Astrocyte of the cerebellum (primary cell): ENCODE measurements around the gene TFEB.

Experiments used
- DNase-seq: peaks from one replicate; pipeline ENCODE4 v3.0.0-alpha.2; 2011; ENCODE audit warnings: low read depth
- H3K4me3 ChIP-seq: 2 replicates; pipeline ENCODE4 v1.5.1; 2011; ENCODE audit warnings: mild to moderate bottlenecking, low read depth, low read length, moderate library complexity
- CTCF ChIP-seq: IDR thresholded peaks from 2 replicates; pipeline ENCODE4 v1.5.1; 2012; ENCODE audit warnings: low read length, low read depth, moderate library complexity, mild to moderate bottlenecking; ENCODE audit errors: missing control alignments
- in situ Hi-C: cut with HindIII; loops from 2 replicates; pipeline ENCODE4 v1.10.0; 2017; ENCODE audit warnings: low sequenced_read_pairs

Gene TFEB

GRCh38 chr6:41702089-41702745 is 33.2 kb downstream of the TFEB start:
- no peak overlapping the region for H3K4me3 ChIP-seq
- in situ Hi-C loops, result no loop called here
- no peak for TF ChIP-seq CTCF
- DNase-seq, result no peak

GRCh38 chr6:41700463-41701347 is 34.7 kb downstream of the TFEB start:
- no peak overlapping the region for H3K4me3 ChIP-seq
- no peak for DNase-seq
- in situ Hi-C loops, result no loop called here
- no peak for TF ChIP-seq CTCF

GRCh38 chr6:41699063-41699462 is 36.3 kb downstream of the TFEB start:
- in situ Hi-C loops, result no loop called here
- no peak for TF ChIP-seq CTCF
- no peak for DNase-seq
- no peak overlapping the region for H3K4me3 ChIP-seq

- no peak for TF ChIP-seq CTCF
- no peak overlapping the region for H3K4me3 ChIP-seq
- DNase-seq, result peak; percentile 76
- in situ Hi-C loops, result no loop called here
Measured at GRCh38 chr6:41697861-41698781, 37.3 kb downstream of the TFEB start.

GRCh38 chr6:41696788-41697187 is 38.6 kb downstream of the TFEB start:
- in situ Hi-C loops, result no loop called here
- DNase-seq, result no peak
- H3K4me3 ChIP-seq, result no peak overlapping the region
- TF ChIP-seq CTCF, result no peak

- no peak for TF ChIP-seq CTCF
- no peak overlapping the region for H3K4me3 ChIP-seq
- in situ Hi-C loops, result no loop called here
- no peak for DNase-seq
Measured at GRCh38 chr6:41695825-41696224, 39.6 kb downstream of the TFEB start.
